HCT116 (cell line): ENCODE results near the gene ADARB1. TPM values are rescaled to one million over a fixed set of nuclear protein-coding genes. Genes with fewer than 3 reads are reported as not detected.

ENCODE experiments used
- ATAC-seq: fragments of 200-7000 bp; cut with Tn5 transposase; 2 replicates; pipeline ENCODE4 v1.9.1; 2020; ENCODE audit warnings: mild to moderate bottlenecking, moderate library complexity
- BruUV-seq: library from RNA; stranded (reverse); fragments of 400-500 nt; replicated peaks from 2 replicates; lab custom pipeline; 2021; lab: Mats Ljungman, UMichigan
- CTCF ChIA-PET: fragments of 300-600 bp; sonication (Branson Sonifier 250); formaldehyde crosslinking; loops from one replicate; lab custom pipeline; 2021; ENCODE audit warnings: antibody characterized with exemption; lab: Charles Lee
- POLR2A ChIA-PET: fragments of 300-600, 350-600 bp; sonication (Branson Sonifier 250); formaldehyde crosslinking; loops from one replicate; lab custom pipeline; 2021; ENCODE audit warnings: antibody characterized with exemption; lab: Charles Lee
- RAD21 ChIA-PET, 2 experiments: fragments of 300-600 bp; sonication (Branson Sonifier 250); formaldehyde crosslinking; loops; one replicate each; lab custom pipeline; 2023; ENCODE audit warnings: low total read pairs in 2 of 2; ENCODE audit not compliant: uncharacterized antibody in 2 of 2, unreplicated experiment in 2 of 2, low non-redundant PET in 1 of 2; lab: Charles Lee
- DNase-seq: peaks from one replicate; pipeline ENCODE4 v3.0.0-alpha.2; 2010; ENCODE audit warnings: low read depth, low spot score
- H2AFZ ChIP-seq: fragments of 200-600 bp; shearing (Covaris generic), sonication (generic); 2 replicates; pipeline ENCODE4 v1.6.1; 2017; ENCODE audit warnings: low read depth, mixed run types, mixed read lengths, antibody characterized with exemption, low read length; ENCODE audit not compliant: poor library complexity, severe bottlenecking
- H3K27ac ChIP-seq: 2 replicates; pipeline ENCODE4 v1.5.1; 2012; ENCODE audit warnings: low read depth, low read length
- H3K27me3 ChIP-seq: fragments of 200-600 bp; sonication (generic); 2 replicates; pipeline ENCODE4 v1.6.1; 2016; ENCODE audit warnings: mixed run types, low read length, mixed read lengths; ENCODE audit not compliant: insufficient read depth
- H3K36me3 ChIP-seq, 2 experiments: fragments of 200-500 bp in 1 of 2; fragments of 200-600 bp in 1 of 2; sonication (Bioruptor generic) in 1 of 2; sonication (generic) in 1 of 2; 2 replicates each; pipeline versions ENCODE4 v1.5.1 to v1.6.1; 2014 to 2016; ENCODE audit warnings: low read length in 2 of 2, inconsistent platforms in 1 of 2, mixed read lengths in 1 of 2, mixed run types in 1 of 2; ENCODE audit not compliant: insufficient read depth in 2 of 2, control insufficient read depth in 1 of 2
- H3K4me1 ChIP-seq, 2 experiments: fragments of 200-600 bp in 1 of 2; sonication (generic) in 1 of 2; 2 replicates each; pipeline versions ENCODE4 v1.5.1 to v1.6.1; 2012 to 2017; ENCODE audit warnings: low read length in 2 of 2, inconsistent platforms in 1 of 2, mild to moderate bottlenecking in 1 of 2, mixed read lengths in 1 of 2, mixed run types in 1 of 2, moderate library complexity in 1 of 2; ENCODE audit not compliant: insufficient read depth in 2 of 2, control insufficient read depth in 1 of 2
- H3K4me2 ChIP-seq: fragments of 200-600 bp; sonication (generic); 2 replicates; pipeline ENCODE4 v1.6.1; 2017; ENCODE audit warnings: mixed run types, low read length, mixed read lengths
- H3K4me3 ChIP-seq, 2 experiments: fragments of 200-600 bp in 1 of 2; sonication (generic) in 1 of 2; replicated peaks in 1 of 2; 2 replicates each; pipeline ENCODE4 v1.5.1; 2011 to 2016; ENCODE audit warnings: low read length in 2 of 2, control low read depth in 1 of 2, low read depth in 1 of 2, mild to moderate bottlenecking in 1 of 2, mixed read lengths in 1 of 2, mixed run types in 1 of 2
- H3K79me2 ChIP-seq: fragments of 200-600 bp; sonication (generic); 2 replicates; pipeline ENCODE4 v1.6.1; 2017; ENCODE audit warnings: mild to moderate bottlenecking, mixed run types, low read length, moderate library complexity, mixed read lengths; ENCODE audit not compliant: insufficient read depth
- H3K9ac ChIP-seq: fragments of 200-600 bp; sonication (generic); 2 replicates; pipeline ENCODE4 v1.6.1; 2016; ENCODE audit warnings: low read length, mixed read lengths
- H3K9me2 ChIP-seq: fragments of 200-600 bp; sonication (generic), shearing (Covaris generic); 2 replicates; pipeline ENCODE4 v1.6.1; 2017; ENCODE audit warnings: mixed run types, mild to moderate bottlenecking, moderate library complexity; ENCODE audit not compliant: insufficient read depth
- H3K9me3 ChIP-seq, 2 experiments: fragments of 200-500 bp in 1 of 2; fragments of 200-600 bp in 1 of 2; sonication (Bioruptor generic) in 1 of 2; sonication (generic) in 1 of 2; 2 replicates each; pipeline ENCODE4 v1.6.1; 2014 to 2017; ENCODE audit warnings: low read length in 2 of 2, mixed read lengths in 2 of 2, inconsistent platforms in 1 of 2, low read depth in 1 of 2, mild to moderate bottlenecking in 1 of 2, mixed run types in 1 of 2, moderate library complexity in 1 of 2; ENCODE audit not compliant: control insufficient read depth in 1 of 2, insufficient read depth in 1 of 2
- H4K20me1 ChIP-seq: fragments of 200-600 bp; sonication (generic), shearing (Covaris generic); 2 replicates; pipeline ENCODE4 v1.6.1; 2017; ENCODE audit warnings: mixed run types, mild to moderate bottlenecking, moderate library complexity; ENCODE audit not compliant: insufficient read depth
- CBX3 ChIP-seq: IDR thresholded peaks from 2 replicates; pipeline ENCODE4 v1.6.1; 2012; ENCODE audit warnings: low read depth
- EGR1 ChIP-seq: IDR thresholded peaks from 2 replicates; pipeline ENCODE4 v1.6.1; 2012; ENCODE audit warnings: low read depth
- EZH2phosphoT487 ChIP-seq: fragments of 200-600 bp; IDR thresholded peaks from 2 replicates; pipeline ENCODE4 v1.6.1; 2018; ENCODE audit warnings: antibody characterized with exemption, borderline replicate concordance
- POLR2A ChIP-seq: IDR thresholded peaks from 2 replicates; pipeline ENCODE4 v1.7.0; 2011; ENCODE audit warnings: borderline replicate concordance; ENCODE audit not compliant: insufficient read depth, insufficient read length; ENCODE audit errors: extremely low read depth
- POLR2AphosphoS5 ChIP-seq: IDR thresholded peaks from 2 replicates; pipeline ENCODE4 v1.6.1; 2011; ENCODE audit warnings: mild to moderate bottlenecking, low read depth, low read length, moderate library complexity
- SIN3A ChIP-seq: IDR thresholded peaks from 2 replicates; pipeline ENCODE4 v1.6.1; 2012; ENCODE audit warnings: low read depth
- SRF ChIP-seq: IDR thresholded peaks from 2 replicates; pipeline ENCODE4 v1.6.1; 2012; ENCODE audit warnings: low read depth
- YY1 ChIP-seq: IDR thresholded peaks from 2 replicates; pipeline ENCODE4 v1.6.1; 2011; ENCODE audit warnings: low read length, low read depth, moderate library complexity, mild to moderate bottlenecking; ENCODE audit not compliant: insufficient replicate concordance; ENCODE audit errors: extremely low read depth
- ZFX ChIP-seq: fragments of 450-650 bp; IDR thresholded peaks from 2 replicates; pipeline ENCODE4 v1.6.1; 2017
- intact Hi-C: fragments of 100-400 bp; cut with micrococcal nuclease; formaldehyde crosslinking; loops from 2 replicates; pipeline ENCODE4 v1.10.0; 2022
- total RNA-seq: library from RNA; stranded (reverse); gene quantifications from one replicate; pipeline ENCODE4 v1.2.1, GENCODE V29; 2021; ENCODE audit not compliant: unreplicated experiment
- TF ChIP-seq, protein P1 (sequence below), 3 experiments: fragments of 200-600 bp in 1 of 3; sonication (generic) in 1 of 3; IDR thresholded peaks in 2 of 3; conservative IDR thresholded peaks in 1 of 3; 2 replicates each; pipeline ENCODE4 v1.5.1; 2012 to 2017; ENCODE audit warnings: low read depth in 2 of 3, low read length in 2 of 3, antibody characterized with exemption in 1 of 3, borderline replicate concordance in 1 of 3, control low read depth in 1 of 3, mild to moderate bottlenecking in 1 of 3, mixed read lengths in 1 of 3, mixed run types in 1 of 3, moderate library complexity in 1 of 3; ENCODE audit not compliant: insufficient read depth in 1 of 3
- TF ChIP-seq, protein P2 (sequence below): IDR thresholded peaks from 2 replicates; pipeline ENCODE4 v1.6.1; 2012

The ADARB1 gene
- total RNA-seq, 1 experiment from 2014 or later = 13.5 TPM

DNA sequence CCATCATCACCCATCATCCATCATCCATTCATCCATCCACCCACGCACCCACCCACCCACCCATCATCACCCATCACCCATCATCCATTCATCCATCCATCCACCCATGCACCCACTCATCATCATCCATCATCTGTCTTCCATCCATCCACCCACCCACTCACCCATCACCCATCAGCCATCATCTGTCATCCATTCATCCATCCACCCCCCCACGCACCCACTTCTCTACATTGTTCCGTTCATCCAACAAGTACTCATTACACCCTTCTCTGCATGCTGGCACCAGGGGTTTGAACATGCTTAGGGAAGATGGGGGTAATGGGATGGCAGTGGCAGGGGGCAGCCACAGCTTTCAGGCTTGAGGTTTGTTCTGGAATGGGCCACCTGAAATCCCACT lies 82.1 kb downstream of the ADARB1 start:
- Histone ChIP-seq H2AFZ (no peak overlapping the region), H3K9ac (no peak overlapping the region), H3K27me3 (no peaks in the 10 kb centered on the region), H3K27ac (no peak overlapping the region), H3K9me3 (no peaks in the 10 kb centered on the region), H3K9me2 (no peaks in the 10 kb centered on the region), H3K4me2 (no peak overlapping the region), H4K20me1 (no peaks in the 10 kb centered on the region), H3K4me1 (no peaks in the 10 kb centered on the region), H3K79me2 (no peaks in the 10 kb centered on the region), H3K4me3 (no peak overlapping the region), H3K36me3 (no peaks in the 10 kb centered on the region)
- BruUV-seq = no TSS peak
- no peak for ATAC-seq
- intact Hi-C loops = no loop called here
- DNase-seq = no peak
- RAD21 ChIA-PET = no interaction called here
- POLR2A ChIA-PET = no interaction called here
- CTCF ChIA-PET = no interaction called here
- TF ChIP-seq ZFX (no peak), CBX3 (no peak), POLR2AphosphoS5 (no peak), YY1 (no peak), EZH2phosphoT487 (no peak)
- TF ChIP-seq, protein P1, sequence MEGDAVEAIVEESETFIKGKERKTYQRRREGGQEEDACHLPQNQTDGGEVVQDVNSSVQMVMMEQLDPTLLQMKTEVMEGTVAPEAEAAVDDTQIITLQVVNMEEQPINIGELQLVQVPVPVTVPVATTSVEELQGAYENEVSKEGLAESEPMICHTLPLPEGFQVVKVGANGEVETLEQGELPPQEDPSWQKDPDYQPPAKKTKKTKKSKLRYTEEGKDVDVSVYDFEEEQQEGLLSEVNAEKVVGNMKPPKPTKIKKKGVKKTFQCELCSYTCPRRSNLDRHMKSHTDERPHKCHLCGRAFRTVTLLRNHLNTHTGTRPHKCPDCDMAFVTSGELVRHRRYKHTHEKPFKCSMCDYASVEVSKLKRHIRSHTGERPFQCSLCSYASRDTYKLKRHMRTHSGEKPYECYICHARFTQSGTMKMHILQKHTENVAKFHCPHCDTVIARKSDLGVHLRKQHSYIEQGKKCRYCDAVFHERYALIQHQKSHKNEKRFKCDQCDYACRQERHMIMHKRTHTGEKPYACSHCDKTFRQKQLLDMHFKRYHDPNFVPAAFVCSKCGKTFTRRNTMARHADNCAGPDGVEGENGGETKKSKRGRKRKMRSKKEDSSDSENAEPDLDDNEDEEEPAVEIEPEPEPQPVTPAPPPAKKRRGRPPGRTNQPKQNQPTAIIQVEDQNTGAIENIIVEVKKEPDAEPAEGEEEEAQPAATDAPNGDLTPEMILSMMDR (IDR thresholded peaks at IDR 0.05 in 2 of 3, conservative IDR thresholded peaks at IDR 0.05 in 1 of 3; ENCODE audit: borderline replicate concordance in 1 of 3, insufficient read depth in 1 of 3, low read depth in 2 of 3, low read length in 2 of 3) = no peak

DNA sequence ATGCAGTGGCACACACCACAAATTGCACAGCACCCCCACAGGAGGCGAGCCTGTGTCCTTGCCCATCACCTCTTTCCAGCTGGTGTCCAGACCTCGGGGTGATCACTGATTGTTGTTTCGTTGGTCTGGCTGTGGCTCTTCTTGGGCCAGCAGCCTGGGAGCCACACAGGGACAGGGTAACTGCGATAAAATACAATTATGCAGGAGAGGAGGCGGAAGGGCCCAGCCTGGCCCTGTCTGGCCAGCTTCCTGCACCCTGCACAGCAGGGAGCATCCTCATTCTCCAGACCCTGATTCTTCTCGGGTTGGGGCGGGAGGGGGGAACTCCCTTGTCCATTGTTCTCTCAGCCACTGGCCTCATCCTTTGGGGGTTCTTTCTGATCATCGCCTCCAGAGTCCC lies 83.6 kb downstream of the ADARB1 start:
- ATAC-seq = no peak
- Histone ChIP-seq H3K4me3 (no peak overlapping the region), H3K9me3 (no peaks in the 10 kb centered on the region), H3K27ac (no peak overlapping the region), H3K27me3 (no peaks in the 10 kb centered on the region), H3K4me1 (no peaks in the 10 kb centered on the region), H3K9me2 (no peaks in the 10 kb centered on the region), H3K36me3 (no peaks in the 10 kb centered on the region), H3K9ac (no peak overlapping the region), H4K20me1 (no peaks in the 10 kb centered on the region), H3K4me2 (no peak overlapping the region), H3K79me2 (no peaks in the 10 kb centered on the region), H2AFZ (no peak overlapping the region)
- intact Hi-C loops = no loop called here
- no peak for DNase-seq
- BruUV-seq = no TSS peak
- ChIA-PET POLR2A (no interaction called here), CTCF (interaction anchor here (1.2 kb wide), 1 partner anchor 10 kb away, joined by 3 read pairs; no protein-coding TSS in a partner anchor), RAD21 (no interaction called here)
- TF ChIP-seq POLR2A = no peak
- TF ChIP-seq SIN3A = no peak
- TF ChIP-seq, protein P2, sequence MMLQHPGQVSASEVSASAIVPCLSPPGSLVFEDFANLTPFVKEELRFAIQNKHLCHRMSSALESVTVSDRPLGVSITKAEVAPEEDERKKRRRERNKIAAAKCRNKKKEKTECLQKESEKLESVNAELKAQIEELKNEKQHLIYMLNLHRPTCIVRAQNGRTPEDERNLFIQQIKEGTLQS = no peak
- no peak for TF ChIP-seq SRF
- TF ChIP-seq EGR1 = no peak
